Measurements from ENCODE around the gene STIM2.

The STIM2 gene

DNA sequence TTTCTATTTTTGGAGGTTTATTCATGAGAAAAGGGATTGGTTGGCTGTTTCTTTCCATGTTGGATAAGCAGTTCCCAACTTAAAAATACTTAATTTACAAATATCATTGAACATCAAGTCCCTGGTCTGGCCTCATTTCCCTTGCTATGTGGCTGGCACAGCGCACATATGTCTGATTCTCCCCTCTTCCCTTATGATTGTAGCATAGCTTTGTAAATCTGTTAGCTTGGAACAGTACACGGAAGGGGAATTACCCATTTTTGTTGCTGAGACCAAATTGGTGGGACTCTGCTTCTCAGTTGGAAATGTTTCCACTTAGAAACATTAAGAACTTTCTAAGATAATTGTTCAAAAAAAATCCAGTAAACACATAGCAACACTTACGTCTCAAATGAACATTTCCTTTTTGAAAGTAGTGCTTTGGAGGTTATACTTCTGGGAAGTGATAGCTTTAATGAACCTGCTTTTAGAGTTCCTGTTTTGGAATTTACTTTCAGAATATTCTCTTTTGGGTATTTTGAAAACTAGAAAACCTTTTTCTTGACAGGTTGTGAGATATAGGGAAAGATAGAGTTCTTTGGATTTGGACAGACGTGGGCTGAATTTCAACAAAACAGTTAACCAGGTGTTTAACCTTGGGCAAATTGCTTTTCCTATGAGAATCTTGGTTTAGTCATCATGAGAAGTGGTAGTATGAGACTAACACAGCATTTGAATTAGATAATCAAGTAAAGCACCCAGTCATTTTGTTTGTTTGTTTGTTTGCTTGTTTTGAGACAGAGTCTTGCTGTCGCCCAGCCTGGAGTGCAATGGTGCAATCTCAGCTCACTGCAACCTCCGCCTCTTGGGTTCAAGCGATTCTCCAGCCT, 47.3 kb downstream of the STIM2 start:
- DNase-seq, result peak in 1 of 4 experiments; percentile 21

- no peak for DNase-seq
Measured at GRCh38 chr4:26909369-26909768, 48.7 kb downstream of the STIM2 start.

GRCh38 chr4:26911254-26911653, 50.6 kb downstream of the STIM2 start:
- no peak for DNase-seq

DNA sequence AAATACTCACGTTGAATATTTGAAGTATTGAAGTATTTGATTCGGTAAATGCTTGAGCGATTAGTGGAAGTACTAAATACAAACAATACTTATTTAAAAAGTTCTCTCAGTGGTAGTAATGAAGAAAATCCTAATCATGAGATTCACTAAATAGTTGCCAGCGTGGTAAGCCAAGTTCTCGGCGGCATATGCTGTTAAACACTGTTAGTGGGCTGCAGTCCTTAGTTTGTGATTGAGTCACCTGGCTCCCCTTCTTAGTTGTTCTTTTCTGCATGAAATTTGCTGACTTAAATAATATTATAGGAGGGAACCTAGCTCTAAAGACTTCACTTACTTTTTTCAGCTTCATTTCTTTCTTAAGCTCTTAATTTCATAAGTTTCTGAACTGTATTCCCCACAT, 51.4 kb downstream of the STIM2 start:
- DNase-seq, result no peak

DNA sequence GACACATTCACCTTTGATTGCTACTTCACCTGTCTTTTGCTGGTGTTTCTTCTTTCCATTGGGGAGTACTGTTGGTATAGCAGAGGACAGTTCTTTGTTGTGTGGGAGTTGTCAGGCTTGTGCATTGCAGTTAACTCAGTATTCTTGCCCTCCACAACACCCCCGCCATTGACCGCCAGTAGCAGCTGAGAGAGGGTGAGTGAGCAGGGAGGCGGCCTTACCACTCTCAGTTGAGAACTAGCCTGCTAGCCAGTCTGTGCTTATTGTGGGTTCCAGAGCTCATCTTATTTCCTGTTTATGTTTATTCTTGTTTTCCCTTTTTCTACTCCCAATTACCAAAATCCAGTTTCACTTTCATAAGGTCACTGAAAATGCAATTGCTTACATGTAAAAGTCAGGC, 52.2 kb downstream of the STIM2 start:
- DNase-seq, result peak in 1 of 4 experiments; percentile 22

DNA sequence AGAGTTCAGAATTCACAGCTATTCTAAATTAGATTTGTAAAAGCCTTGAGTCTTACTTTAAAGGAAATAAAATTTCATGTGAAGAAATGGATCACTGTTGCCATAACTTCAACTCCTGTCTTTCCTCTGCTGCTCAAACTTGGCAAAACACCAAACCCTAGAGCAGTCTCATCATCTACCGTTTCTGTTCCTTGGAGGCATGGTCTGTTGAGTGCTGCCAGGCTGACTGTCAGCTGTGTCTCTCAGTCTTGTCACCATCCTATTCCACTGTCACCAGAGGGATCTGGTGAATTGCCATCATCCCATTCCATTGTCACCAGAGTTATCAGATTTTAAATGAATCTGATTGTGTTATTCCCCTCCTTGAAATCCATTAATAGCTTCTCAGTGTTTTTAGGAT, 55.6 kb downstream of the STIM2 start:
- no peak for DNase-seq

DNA sequence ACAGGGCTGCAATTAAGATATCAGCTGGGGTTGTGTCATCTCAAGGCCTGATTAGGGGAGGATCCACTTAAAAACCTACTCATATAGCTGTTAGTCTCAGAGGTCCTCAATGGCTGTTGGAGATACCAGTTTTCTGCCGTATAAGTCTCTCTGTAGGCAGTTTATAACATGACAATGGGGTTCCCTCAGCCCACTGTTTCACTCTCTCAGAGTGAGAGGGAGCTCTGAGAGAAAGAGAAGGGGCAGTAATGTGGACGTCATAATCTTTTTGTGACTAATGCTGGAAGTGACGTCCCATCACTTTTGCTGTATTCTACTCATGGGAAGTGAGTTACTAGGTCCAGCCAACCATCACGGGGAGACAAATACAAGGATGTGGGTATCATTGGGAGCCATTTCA, 70.3 kb downstream of the STIM2 start:
- no peak for DNase-seq

GRCh38 chr4:26931451-26931850, 70.8 kb downstream of the STIM2 start:
- no peak for DNase-seq

GRCh38 chr4:26931966-26932365, 71.3 kb downstream of the STIM2 start:
- DNase-seq, result no peak

- no peak for DNase-seq
Measured at GRCh38 chr4:26935397-26935796, 74.8 kb downstream of the STIM2 start.

GRCh38 chr4:26936284-26937065, 75.8 kb downstream of the STIM2 start:
- DNase-seq, result peak in 2 of 4 experiments; percentile 26 to 29

- peak; percentile 31 to 68 (median 59) for DNase-seq
Measured at GRCh38 chr4:26937139-26937538, 76.5 kb downstream of the STIM2 start.

DNA sequence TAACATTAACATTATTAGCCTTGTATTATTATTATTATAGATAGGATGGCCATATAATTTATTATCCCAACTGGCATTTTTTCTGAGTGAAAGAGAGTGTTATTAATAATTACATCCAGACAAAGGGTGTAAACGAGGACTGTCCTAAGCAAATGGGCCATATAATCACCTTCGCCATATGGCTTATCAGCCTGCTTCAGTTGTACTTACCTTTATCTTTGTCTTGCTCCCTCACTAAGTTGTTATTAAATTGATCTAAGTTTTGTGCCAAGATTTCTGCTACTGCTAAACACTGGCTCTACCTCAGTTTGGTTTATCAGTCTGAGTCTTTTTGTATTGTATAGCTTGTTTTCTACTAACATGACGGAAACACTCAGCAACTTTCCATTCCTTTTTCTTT, 76.9 kb downstream of the STIM2 start:
- no peak for DNase-seq

DNA sequence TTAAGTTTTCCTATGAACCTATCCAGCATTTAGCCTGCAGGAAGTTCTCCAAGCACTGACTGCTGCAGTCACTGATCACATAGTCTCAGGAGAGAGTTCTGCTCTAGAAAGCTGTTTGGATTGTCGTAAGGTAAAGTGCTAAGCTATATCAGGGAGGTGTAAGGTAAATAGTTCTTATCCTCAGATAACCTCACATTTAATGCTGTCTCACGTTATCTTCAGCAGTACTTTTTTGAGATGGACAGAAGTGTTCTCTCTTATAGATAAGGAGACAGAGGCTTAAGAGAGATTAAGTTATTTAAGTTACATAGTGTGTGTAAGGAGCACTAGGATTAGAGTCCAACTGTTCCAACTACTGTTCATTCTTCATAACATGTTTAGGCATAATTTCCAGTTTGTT, 77.9 kb downstream of the STIM2 start:
- DNase-seq, result no peak

DNA sequence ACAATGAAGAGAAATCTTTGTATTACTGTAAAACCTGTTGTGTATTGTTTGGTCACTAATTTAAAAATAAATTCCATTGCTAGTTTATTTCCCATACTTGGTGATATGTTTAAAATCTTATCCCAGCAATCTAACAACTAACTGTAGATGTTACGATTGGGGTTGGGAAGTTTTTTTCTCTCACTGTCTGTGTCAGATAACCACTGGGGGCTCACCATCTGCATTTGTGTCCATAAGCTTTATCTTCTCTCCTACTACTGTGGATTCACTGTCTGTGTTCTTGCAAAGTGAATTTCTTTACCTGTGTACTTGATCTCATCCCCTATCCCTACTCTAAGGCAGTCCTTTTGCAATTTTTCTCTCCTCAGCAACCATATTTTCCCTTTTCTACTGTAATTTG, 81.3 kb downstream of the STIM2 start:
- no peak for DNase-seq

DNA sequence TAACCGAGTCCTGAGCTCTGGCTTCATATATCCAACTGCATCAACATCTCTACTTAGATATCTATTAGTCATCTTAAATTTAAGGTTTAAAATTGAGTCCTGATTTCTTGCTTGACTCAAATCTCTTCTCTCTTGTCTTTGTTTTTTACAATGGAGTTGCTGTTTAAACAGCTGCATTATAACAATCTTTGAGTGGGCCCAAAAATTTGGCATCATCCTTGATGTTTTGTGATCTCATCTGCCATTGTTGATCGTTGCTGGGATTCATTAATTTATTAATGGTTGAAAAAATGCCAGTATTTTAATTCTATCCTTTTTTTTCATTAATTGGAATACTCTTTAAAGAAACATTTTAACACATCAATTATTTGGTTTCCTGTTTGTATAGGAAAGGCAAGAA, 82.2 kb downstream of the STIM2 start:
- DNase-seq, result no peak

DNA sequence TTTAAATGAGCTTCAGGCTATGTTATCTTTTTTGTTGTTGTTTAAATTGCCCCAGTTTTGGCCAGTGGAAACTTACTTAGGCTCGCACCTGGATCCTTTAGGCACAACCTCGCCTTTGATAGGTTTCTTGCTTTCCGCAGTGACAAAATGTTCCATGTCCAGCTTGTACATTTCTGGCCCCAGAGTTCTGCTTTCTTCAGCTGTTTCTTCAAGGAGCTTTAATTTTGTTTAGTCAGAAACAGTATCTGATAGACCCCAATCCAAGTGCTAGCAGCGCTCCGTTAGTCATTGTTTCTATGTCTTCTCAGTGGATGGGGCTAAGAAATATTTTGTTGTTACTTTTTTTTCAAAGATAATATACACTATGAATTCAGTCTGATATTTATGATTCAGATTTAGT, 82.8 kb downstream of the STIM2 start:
- no peak for DNase-seq

GRCh38 chr4:26945794-26946193, 85.2 kb downstream of the STIM2 start:
- no peak for DNase-seq

DNA sequence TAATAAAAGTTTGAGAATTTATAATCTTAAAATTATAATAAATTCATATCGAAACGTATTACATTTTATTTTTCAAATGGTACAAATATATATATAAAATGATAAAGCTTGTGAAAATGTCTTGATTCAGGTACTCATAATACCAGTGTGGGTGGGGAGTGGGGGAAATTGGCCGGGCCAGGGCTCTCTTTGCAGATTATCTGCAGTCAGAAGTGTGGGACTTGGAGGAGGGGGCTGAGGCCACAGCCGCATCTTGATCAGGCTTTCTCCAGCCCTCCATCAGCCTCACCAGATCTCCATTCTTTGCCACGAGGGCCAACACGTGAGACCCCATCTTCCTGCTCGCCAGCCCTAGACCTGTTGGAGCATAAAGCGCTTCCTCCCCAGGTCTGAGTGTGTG, 86.7 kb downstream of the STIM2 start:
- DNase-seq, result no peak

DNA sequence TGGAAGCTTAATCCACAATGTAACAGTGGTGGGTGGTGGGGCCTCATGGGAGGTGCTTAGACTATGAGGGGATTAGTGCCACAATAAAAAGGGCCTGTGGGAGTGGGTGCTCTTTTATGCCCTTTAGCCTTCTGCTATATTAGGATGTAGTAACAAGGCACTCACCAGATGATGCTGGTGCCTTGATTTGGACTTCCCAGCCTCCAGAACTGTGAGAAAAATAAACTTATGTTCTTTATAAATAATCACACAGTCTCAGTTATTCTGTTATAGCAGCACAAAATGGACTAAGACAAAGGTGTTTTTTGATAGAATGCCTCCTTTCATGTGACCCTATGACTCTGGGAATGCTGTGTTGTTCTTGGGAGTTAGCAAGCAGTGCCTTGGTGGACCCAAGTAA, 89.8 kb downstream of the STIM2 start:
- no peak for DNase-seq

GRCh38 chr4:26952891-26953290, 92.2 kb downstream of the STIM2 start:
- DNase-seq, result no peak

- DNase-seq, result no peak
Measured at GRCh38 chr4:26953366-26953765, 92.7 kb downstream of the STIM2 start.

DNA sequence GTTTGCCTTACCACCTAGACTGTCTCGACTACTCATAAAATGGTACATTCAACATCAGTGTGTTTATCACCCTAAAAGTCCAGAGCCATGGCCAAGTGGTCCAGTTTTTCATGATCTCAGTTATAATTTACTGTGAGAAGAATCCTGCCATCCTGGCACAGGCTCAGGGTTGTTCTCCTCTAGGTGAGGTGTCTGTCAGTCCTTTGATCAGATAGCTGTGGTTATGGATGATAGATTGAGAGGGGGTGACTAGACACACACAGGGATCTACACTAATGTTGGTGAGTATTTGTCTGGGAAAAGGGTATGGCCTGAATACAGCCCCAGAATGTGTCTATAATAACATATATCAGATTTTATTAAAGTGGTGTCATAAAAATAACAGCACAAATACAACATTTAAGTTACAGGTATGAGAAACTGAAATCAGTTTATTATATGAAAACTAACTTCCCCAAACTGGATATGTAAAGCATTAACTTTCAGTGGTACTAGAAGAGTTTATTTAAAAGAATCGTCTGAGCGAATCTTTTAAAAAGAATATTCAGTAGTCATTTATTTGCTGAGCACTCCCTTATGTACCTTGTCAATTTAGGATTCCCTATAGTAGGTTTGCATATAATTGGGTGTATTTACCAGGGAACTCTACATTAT, 93.3 kb downstream of the STIM2 start:
- no peak for DNase-seq
